Forelimb muscle (tissue), 1 donor: ENCODE measurements around the gene POU2AF2. TPM values are rescaled to one million over a fixed set of nuclear protein-coding genes. Genes with fewer than 3 reads are reported as not detected.
"Not testable (repeated sequence)": the region's sequence is repeated elsewhere in the genome, so short reads cannot be mapped to it uniquely, and the experiment has no call there.

ENCODE experiments used
- DNase-seq: peaks from one replicate; pipeline ENCODE4 v3.0.0-alpha.2; 2013; ENCODE audit warnings: low read depth
- polyA plus RNA-seq: library from polyadenylated mRNA; unstranded; fragments of 120-200 nt; gene quantifications from one replicate; pipeline ENCODE4 v1.2.1, GENCODE V29; 2013; ENCODE audit not compliant: insufficient read length

POU2AF2 gene
- polyA plus RNA-seq: not detected

DNA sequence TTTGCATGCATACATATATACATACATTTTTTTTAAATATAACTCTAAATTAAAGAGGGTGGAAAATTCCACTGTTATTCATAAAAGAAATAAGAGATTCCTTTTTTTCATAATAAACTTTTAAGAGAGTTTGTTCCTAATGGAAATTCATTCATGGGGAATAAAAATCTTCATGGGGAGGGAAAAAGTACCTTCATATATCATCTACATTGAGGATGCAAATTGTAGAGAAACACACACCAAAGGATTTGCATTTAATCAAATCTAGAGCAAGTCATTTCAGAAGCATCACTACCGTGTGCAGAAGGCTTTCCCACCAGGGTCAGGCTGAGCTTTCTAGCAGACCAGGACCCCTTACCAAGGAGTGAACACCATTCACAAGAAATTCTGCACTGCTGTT is at the start of gene POU2AF2:
POU2AF2 (plus strand) TSS at position 301 of the 400 bp plus-strand sequence. CDS start 129 bp downstream, outside the sequence.
- no peak for DNase-seq

- DNase-seq: no peak
Measured at GRCh38 chr11:111200010-111200534, 45.5 kb upstream of the POU2AF2 start.

- no peak for DNase-seq
Measured at GRCh38 chr11:111204211-111204610, 41.3 kb upstream of the POU2AF2 start.

GRCh38 chr11:111205632-111206385 is 39.7 kb upstream of the POU2AF2 start:
- DNase-seq: no peak

GRCh38 chr11:111206472-111206871 is 39.1 kb upstream of the POU2AF2 start:
- DNase-seq: no peak

DNA sequence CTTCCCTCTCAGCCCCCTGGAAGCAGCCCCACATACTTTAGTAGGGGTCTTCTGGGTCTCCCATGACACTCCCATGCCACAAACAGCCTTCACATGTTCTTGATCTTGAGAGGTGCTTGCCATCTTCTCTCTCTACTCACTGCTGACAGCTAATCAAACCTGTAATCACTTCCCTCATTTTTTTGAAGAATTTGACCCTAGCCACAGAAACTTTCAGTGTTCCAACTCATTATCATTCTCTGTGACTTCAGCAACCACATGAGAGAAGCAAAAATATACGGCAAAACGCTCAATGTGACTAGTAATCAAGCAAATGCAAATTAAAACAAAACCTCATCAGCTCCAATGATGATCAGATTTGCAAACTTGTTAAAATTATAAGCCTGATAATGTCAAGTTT is 38.3 kb upstream of the POU2AF2 start:
- DNase-seq: no peak

- DNase-seq: no peak
Measured at GRCh38 chr11:111209543-111210355, 35.8 kb upstream of the POU2AF2 start.

DNA sequence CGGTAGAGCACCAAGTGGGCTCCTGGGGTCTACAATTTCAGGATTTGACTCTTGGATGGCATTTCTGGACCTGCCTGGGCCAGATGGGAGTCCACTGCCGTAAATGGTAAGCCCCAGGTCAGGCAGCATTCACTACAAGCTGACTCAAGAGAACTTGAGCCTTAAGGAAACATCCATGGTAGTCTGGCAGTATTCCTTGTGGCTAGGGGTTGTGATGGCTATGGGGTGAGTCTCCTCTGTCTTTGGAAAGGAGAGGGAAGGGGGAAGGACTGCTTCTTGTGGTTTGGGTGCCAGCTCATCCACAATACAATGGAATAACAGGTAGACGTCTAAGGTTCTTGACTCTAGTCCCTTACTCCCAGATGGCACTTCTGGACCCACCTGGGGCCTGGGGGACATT is 32.3 kb upstream of the POU2AF2 start:
- DNase-seq: no peak

GRCh38 chr11:111220721-111221120 is 24.8 kb upstream of the POU2AF2 start:
- DNase-seq: no peak

- DNase-seq: no peak
Measured at GRCh38 chr11:111221208-111221607, 24.3 kb upstream of the POU2AF2 start.

DNA sequence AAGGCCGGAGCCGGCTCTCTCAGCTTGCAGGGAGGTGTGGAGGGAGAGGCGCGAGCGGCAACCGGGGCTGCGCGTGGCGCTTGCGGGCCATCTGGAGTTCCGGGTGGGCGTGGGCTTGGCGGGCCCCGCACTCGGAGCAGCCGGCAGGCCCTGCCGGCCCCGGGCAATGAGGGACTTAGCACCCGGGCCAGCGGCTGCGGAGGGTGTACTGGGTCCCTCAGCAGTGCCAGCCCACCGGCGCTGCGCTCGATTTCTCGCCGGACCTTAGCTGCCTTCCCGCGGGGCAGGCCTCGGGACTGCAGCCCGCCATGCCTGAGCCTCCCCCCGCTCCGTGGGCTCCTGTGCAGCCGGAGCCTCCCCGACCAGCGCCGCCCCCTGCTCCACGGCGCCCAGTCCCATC is 23.6 kb upstream of the POU2AF2 start:
- not testable (repeated sequence) for DNase-seq

- DNase-seq: not testable (repeated sequence)
Measured at GRCh38 chr11:111222821-111223455, 22.6 kb upstream of the POU2AF2 start.

DNA sequence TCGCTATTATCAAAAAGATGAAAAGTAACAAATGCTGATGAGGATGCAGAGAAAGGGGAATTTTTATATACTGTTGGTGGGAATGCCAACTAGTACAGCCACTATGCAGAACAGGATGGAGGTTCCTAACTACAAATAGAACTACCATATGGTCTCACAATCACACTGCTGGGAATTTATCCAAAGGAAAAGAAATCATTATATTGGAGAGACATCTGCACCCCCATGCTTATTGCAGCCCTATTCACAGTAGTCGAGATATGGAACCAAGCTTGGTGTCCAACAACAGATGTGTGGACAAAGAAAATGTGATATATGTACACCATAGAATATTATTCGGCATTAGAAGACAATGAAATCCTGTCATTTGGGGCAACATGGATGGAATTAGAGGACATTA is 19.6 kb upstream of the POU2AF2 start:
- no peak for DNase-seq

GRCh38 chr11:111229604-111230003 is 15.9 kb upstream of the POU2AF2 start:
- no peak for DNase-seq

DNA sequence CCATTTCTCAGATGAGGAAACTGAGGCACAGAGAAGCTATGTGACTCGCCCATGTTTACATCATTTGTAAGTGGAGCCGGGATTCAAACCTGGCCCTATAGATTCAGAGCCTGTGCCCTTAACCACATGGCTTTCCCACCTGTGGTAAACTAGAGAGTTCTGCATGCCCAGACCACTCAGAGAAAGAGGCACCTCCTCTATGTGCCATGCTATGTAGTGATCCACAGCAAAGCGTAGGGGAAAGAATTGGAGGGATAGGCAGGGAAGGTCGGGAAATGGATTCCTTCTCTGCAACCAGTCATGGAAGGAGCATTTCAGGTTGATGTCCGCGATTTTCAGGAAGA is 15.4 kb upstream of the POU2AF2 start:
- no peak for DNase-seq

- no peak for DNase-seq
Measured at GRCh38 chr11:111231836-111232235, 13.7 kb upstream of the POU2AF2 start.

- DNase-seq: no peak
Measured at GRCh38 chr11:111236383-111236782, 9.1 kb upstream of the POU2AF2 start.

DNA sequence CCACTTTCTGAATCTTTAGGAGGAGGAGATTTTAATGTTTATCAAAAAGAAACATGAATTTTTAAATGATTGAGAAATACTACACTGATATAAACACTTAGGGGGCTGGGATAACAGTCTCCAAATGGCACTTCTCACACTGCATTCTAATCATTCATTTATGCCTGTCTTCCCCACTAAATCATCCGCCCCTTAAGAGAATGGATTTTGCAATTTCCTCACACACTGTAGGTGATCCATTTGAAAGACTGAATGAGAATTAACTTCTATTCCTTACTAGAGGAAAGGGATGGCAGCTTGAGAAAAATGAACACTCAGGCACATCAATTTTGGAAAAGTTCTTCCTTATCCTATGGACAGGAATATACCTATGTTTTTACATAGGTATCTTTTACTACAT is 7.6 kb upstream of the POU2AF2 start:
- DNase-seq: no peak

DNA sequence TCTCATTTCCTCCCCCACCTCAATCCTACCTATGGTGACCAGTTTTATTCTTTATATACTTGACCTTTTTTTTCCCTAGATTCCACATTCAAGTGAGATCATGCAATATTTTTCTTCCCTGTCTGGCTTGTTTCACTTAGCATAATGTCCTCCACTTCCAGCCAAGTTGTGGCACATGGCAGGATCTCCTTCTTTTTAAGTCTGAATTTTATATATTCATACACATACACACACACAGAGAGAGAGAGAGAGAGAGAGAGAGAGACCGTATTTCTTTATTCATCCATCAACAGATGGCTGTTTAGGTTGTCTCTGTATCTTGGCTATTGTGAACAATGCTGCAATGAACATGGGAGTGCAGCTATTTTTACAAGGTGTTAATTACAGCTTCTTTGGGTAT is 1.4 kb downstream of the POU2AF2 start:
- no peak for DNase-seq

DNA sequence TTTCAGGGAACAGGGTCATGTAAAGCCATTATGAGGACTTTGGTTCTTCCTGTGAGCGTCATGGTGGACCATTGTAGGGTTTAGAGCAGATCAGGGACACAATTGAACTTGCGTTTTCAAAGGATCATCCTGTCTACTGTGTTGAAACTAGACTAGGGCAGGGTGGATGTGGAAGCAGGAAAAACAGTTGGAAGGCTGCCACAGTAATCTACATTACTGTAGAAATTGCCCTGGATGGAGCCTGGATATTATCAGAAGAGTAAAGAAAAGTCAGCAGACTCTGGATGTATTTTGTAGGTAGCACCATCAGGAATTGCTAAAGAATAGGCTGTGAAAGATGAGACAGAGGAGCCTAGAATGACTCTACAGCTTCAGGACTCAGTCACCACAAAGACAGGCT is 5.4 kb downstream of the POU2AF2 start:
- no peak for DNase-seq

DNA sequence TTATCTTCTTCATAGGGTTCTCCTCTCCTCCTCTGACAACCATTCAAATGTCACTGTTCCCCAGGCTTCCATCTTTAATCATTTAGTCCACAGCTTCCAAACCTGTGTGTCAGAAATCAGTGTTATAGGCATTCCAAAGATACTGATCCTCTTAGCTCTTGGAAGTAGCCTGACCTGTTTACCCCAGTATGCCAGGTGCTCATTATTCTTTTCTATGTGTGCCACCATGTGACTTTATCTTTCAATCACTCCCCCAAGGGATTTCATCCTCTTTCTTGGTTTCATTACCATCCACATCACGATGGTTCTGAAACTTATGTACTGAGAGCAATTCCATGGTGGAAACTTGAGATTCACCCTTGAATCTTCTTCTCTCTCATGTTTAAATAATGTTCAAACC is 7.6 kb downstream of the POU2AF2 start:
- DNase-seq: no peak

DNA sequence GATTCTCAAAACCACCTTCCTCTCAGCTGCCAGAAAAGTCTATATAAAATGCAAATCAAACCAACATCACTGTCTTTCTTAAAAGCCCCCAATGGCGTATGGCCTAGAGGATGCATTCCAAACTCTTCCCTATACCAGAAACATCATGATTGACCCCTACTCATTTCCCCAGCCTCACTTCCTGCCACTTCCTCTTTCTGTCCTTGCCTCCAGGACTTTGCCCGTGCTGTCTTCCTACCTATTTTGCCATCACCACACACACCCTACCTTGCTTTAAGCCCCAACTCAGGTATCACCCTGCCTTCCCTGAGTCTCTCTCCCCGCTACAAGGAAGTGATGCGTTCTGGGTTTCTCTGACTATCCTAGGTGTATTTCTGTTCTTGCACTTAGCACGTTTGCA is 8.1 kb downstream of the POU2AF2 start:
- no peak for DNase-seq
